GM23338 (cell line): ENCODE results near the gene CARNS1.

Source experiments
- CREB1 ChIP-seq: fragments of 250-450 bp; sonication (Bioruptor Pico); IDR thresholded peaks from 2 replicates; pipeline ENCODE4 v1.5.0; 2020; ENCODE audit warnings: low read depth, mild to moderate bottlenecking, moderate library complexity
- CTCF ChIP-seq, 2 experiments: fragments of 200-600 bp in 1 of 2; sonication (generic) in 1 of 2; conservative IDR thresholded peaks; 2 replicates each; pipeline versions ENCODE4 v1.5.1 to v1.6.1; 2016 to 2017; ENCODE audit warnings: antibody characterized with exemption in 2 of 2, low read depth in 2 of 2, mild to moderate bottlenecking in 2 of 2, moderate library complexity in 1 of 2
- ETS1 ChIP-seq: IDR thresholded peaks from 2 replicates; pipeline ENCODE4 v1.6.1; 2016; ENCODE audit warnings: antibody characterized with exemption
- EZH2 ChIP-seq: fragments of 200-600 bp; sonication (generic); IDR thresholded peaks from one replicate; pipeline ENCODE4 v1.8.0; 2017; ENCODE audit warnings: antibody characterized with exemption, mild to moderate bottlenecking, low read depth; ENCODE audit not compliant: unreplicated experiment
- EZH2phosphoT487 ChIP-seq: fragments of 200-600 bp; sonication (generic); IDR thresholded peaks from one replicate; pipeline ENCODE4 v1.8.1; 2018; ENCODE audit warnings: antibody characterized with exemption; ENCODE audit not compliant: unreplicated experiment
- JUNB ChIP-seq: IDR thresholded peaks from one replicate; pipeline ENCODE4 v1.6.1; 2016; ENCODE audit warnings: antibody characterized with exemption; ENCODE audit not compliant: unreplicated experiment
- NANOG ChIP-seq: IDR thresholded peaks from 2 replicates; pipeline ENCODE4 v1.6.1; 2016; ENCODE audit warnings: antibody characterized with exemption, borderline replicate concordance
- POLR2AphosphoS5 ChIP-seq: IDR thresholded peaks from 2 replicates; pipeline ENCODE4 v1.6.1; 2016; ENCODE audit warnings: antibody characterized with exemption, low read depth
- REST ChIP-seq: IDR thresholded peaks from one replicate; pipeline ENCODE4 v1.6.1; 2018; ENCODE audit warnings: antibody characterized with exemption; ENCODE audit not compliant: unreplicated experiment
- STAT1 ChIP-seq: IDR thresholded peaks from one replicate; pipeline ENCODE4 v1.6.1; 2016; ENCODE audit warnings: antibody characterized with exemption; ENCODE audit not compliant: unreplicated experiment
- ZNF331 ChIP-seq: fragments of 250-450 bp; sonication (Bioruptor Pico); IDR thresholded peaks from 2 replicates; pipeline ENCODE4 v1.5.0; 2020; ENCODE audit warnings: low read depth, mild to moderate bottlenecking, moderate library complexity

- TF ChIP-seq CTCF (conservative IDR thresholded peaks at IDR 0.05; ENCODE audit: low read depth in 2 of 2) (no peak), REST (no peak), POLR2AphosphoS5 (no peak), EZH2 (no peak), EZH2phosphoT487 (no peak), JUNB (no peak), CREB1 (CRISPR knock-in tag) (no peak), NANOG (no peak), ZNF331 (CRISPR knock-in tag) (no peak), ETS1 (no peak), STAT1 (no peak)
These were observed 3.2 kb downstream of the CARNS1 start for GRCh38 chr11:67418476-67419281.
